ENCODE data around the gene ZFAND2A.
"Not testable (repeated sequence)": the region's sequence is repeated elsewhere in the genome, so short reads cannot be mapped to it uniquely, and the experiment has no call there.

ZFAND2A gene

GRCh38 chr7:1159891-1160669 lies at the start of gene ZFAND2A:
ZFAND2A (minus strand) TSS chr7:1160196; CDS start chr7:1158212, 1,984 bp downstream.
- peak; percentile 66 to 100 (median 97) for DNase-seq

- no peak for DNase-seq
Measured at GRCh38 chr7:1209097-1209496, 49.1 kb upstream of the ZFAND2A start.

GRCh38 chr7:1205742-1206141 lies 45.7 kb upstream of the ZFAND2A start:
- DNase-seq, result not testable (repeated sequence)

- no peak for DNase-seq
Measured at GRCh38 chr7:1204460-1205140, 44.6 kb upstream of the ZFAND2A start.

- DNase-seq, result not testable (repeated sequence)
Measured at GRCh38 chr7:1202914-1203313, 42.9 kb upstream of the ZFAND2A start.

GRCh38 chr7:1201916-1202315 lies 41.9 kb upstream of the ZFAND2A start:
- DNase-seq, result no peak

GRCh38 chr7:1200045-1200444 lies 40.0 kb upstream of the ZFAND2A start:
- DNase-seq, result no peak

GRCh38 chr7:1197997-1198625 lies 38.1 kb upstream of the ZFAND2A start:
- DNase-seq, result no peak

- DNase-seq, result no peak
Measured at GRCh38 chr7:1196950-1197349, 37.0 kb upstream of the ZFAND2A start.

- DNase-seq, result peak in 1 of 58 donors; percentile 24
Measured at GRCh38 chr7:1196441-1196840, 36.4 kb upstream of the ZFAND2A start.

- DNase-seq, result peak in 45 of 58 donors; percentile 12 to 73 (median 37)
Measured at GRCh38 chr7:1193593-1194424, 33.8 kb upstream of the ZFAND2A start.

GRCh38 chr7:1192171-1192676 lies 32.2 kb upstream of the ZFAND2A start:
- no peak for DNase-seq

GRCh38 chr7:1189986-1190772 lies 30.2 kb upstream of the ZFAND2A start:
- DNase-seq, result no peak

- DNase-seq, result no peak
Measured at GRCh38 chr7:1188720-1189294, 28.8 kb upstream of the ZFAND2A start.

GRCh38 chr7:1187127-1187526 lies 27.1 kb upstream of the ZFAND2A start:
- no peak for DNase-seq

- no peak for DNase-seq
Measured at GRCh38 chr7:1181640-1182039, 21.6 kb upstream of the ZFAND2A start.

- no peak for DNase-seq
Measured at GRCh38 chr7:1181031-1181430, 21.0 kb upstream of the ZFAND2A start.

GRCh38 chr7:1176891-1177373 lies 16.9 kb upstream of the ZFAND2A start:
- peak in 7 of 58 donors; percentile 6 to 34 (median 10) for DNase-seq
